GM18867 (cell line): ENCODE measurements around the gene NMB.
"Not testable (repeated sequence)": the region's sequence is repeated elsewhere in the genome, so short reads cannot be mapped to it uniquely, and the experiment has no call there.

ENCODE experiments used
- ATAC-seq: cut with Tn5 transposase; IDR thresholded peaks from one replicate; pipeline ENCODE4 v1.9.1; 2021; ENCODE audit warnings: mild to moderate bottlenecking, moderate library complexity; ENCODE audit not compliant: unreplicated experiment

The NMB gene, protein sequence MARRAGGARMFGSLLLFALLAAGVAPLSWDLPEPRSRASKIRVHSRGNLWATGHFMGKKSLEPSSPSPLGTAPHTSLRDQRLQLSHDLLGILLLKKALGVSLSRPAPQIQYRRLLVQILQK

DNA sequence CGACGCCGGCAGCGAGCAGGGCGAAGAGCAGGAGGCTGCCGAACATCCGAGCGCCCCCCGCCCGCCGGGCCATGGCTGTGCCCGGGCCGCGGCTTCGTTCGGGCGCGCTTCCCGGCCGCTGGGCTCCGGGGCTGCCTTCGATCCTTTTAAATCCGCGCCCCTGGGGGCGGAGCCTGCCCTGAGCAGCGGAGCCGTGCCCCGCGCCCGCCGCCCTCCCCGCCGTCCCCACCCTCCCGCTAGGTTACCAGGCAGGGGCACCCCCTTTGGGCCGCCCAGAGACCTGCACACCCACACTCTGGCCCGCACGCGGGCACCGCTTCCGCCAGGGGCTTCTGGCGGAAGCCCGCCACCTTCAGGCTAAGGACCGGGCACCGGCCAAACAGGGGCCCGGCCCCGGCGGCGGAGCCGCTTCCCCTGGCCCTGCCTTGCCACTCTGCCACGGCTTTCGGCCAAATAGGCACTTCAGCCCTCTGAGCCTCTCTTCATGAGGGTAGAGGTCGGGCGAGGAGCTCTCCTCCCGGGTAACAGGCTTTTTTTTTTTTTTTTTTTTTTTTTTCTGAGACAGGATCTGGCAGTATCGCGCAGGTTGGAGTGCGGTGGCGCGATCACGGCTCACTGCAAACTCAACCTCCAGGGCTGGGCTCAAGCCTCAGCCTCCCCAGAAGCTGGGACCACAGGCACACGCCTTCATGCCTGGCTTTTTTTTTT lies at the start of gene NMB:
NMB (minus strand) TSS at position 120 of the 708 bp plus-strand sequence; CDS start at position 73, 47 bp downstream.
- peak; percentile 67 for ATAC-seq

DNA sequence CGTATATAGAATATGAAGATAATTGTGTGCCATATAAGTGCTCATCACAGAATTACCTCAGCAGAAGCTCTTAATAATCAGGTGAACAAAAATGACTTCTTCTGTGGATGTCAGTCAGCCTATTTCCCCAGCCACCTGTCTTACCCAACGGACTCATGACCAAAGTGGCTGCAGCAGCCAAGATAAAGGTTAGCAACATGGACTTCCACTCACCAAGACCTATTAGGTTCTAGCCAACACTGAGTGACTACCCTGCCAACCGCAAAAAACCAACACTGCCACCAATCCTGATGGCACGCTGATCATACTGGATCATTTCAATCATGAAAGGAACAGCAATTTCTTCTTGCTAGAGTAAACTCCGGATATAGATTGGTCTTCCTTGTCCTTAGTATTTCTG lies 45.8 kb upstream of the NMB start:
- ATAC-seq: no peak

DNA sequence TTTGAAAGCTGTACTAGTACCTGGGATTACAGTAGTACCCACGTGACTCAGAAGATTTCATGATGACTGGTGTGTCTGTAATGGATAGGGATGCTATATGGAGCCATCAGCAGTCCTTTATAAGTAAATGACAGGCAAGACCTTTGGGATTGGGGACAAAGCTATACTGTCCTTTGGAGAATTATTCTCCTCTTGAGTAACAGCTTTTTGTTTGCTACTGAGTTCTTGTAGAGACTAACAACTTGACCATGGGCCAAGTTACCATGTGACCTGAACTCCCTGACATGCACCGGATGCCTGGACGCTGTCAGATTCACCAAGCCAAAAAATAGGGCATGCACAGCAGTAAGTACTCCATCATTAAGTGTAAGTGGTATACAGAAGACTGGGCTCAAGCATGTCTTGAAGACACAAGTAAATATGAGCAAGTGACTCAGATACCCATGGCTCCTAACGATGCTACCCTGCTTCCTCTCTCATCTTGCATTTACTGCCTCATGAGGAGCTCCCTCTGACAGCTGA lies 45.0 kb upstream of the NMB start:
- no peak for ATAC-seq

DNA sequence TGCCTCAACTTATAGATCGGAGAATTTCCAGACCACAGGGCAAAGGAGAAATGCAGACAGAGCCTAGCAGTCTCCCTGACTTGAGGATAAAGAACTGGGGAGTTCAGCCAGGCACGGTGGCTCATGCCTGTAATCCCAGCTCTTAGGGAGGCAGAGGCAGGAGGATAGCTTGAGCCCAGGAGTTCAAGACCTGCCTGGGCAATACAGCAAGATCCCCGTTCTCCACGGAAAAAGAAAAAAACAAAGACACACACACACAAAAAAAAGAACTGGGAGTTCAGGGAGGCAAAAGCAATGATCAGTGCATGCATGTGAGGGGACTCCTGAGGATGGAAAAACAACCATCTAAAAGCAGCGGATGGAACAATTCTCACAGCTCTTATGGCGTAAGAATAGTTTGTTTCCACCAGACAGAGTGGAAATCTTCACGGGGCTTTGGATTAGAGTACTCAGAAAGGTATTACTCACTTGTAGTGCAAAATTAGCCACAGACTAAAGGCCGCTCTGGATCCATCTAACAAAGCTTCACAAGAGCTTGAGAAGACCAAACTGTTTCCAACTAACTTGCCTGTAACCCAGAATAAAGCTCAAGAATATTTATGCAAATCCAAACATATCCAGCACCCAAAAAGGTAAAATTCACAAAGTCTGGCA lies 41.7 kb upstream of the NMB start:
- no peak for ATAC-seq

DNA sequence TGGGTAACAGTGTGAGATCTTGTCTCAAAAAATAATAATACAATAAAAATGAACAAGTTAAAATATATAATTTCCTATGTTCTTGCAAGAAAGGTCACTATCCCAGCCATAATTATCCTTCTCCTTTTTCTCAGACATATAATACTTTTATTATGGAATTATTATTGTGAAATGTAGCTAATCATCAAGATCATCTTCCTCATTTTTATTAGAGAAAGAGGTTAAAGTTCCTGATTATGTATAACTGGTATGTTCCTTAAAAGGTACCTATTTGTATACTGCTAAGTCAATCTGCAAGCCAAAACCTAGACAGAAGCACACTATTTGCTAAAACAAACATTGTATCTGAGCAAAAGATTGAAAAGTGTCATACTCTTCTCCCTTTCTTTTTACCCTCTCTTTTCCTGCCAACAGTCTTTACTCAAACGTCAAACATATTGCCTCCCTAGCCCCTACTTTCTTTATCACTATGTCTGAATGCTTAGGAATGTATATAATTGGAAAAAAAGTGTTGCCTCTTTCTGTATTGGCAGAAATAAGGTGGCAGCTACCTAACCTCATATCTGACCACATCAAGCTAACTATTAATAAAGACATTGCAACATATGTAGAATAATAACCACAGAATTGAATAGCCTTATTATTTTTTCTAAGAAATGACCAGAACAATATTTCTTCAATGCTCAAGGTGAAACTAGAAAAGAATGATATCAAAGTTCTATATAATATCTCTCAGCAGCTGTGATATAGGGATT lies 39.4 kb upstream of the NMB start:
- ATAC-seq: no peak

DNA sequence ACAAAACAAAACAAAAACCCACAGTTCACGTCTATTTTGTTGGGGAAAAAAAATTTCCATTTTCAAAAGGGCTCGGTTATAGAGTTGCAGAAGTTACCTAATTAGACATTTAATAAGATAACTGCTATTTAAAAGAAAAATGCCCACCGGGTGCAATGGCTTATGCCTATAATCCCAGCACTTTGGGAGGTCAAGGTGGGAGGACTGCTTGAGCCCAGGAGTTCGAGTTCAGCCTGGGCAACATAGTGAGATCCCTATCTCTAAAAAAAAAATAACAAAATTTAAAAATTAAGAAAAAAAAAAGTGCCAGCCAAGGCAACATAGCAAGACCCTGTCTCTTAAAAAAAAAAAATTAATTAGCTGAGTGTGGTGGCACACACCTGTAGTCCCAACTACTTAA lies 38.8 kb upstream of the NMB start:
- no peak for ATAC-seq

DNA sequence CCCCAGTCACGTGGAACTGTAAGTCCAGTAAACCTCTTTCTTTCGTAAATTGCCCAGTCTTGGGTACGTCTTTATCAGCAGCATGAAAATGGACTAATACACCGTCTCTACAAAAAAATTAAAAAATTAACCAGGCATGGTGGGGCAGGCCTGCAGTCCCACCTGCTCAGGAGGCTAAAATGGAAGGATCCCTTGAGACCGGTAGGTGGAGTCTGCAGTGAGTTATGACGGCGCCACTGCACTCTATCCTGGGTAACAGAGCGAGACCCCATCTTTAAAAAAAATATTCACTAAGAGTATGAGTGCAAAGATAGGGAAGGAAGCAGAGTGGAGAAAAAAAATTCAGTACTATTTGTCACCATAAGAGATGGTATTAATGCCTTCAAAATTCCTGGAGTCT lies 32.3 kb upstream of the NMB start:
- ATAC-seq: no peak

DNA sequence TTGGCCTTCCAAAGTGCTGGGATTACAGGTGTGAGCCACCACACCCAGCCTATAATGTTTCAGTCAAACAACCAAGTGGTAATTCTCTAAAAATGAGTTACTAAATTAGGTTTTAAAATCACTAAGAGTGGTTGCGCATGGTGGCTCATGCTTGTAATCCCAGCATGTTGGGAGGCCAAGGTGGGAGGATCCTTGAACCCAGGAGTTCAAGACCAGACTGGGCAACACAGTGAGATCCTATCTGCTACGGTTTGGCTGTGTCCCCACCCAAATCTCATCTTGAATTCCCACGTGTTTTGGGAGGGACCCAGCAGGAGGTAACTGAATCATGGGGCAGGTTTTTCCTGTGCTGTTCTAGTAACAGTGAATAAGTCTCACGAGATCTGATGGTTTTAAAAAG lies 31.9 kb upstream of the NMB start:
- no peak for ATAC-seq

DNA sequence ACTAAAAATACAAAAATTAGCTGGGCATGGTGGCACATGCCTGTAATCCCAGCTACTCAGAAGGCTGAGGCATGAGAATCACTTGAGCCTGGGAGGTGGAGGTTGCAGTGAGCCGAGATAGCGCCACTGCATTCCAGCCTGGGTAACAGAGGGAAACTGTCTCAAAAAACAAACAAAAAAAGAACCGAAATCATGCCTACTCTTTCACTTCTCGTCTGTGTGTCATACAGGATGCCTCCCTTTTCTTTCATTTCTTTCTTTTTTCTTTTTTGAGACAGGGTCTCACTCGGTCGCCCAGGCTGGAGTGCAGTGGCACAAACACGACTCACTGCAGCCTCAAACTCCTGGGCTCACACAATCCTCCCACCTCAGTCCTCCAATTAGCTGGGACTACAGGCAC lies 28.4 kb upstream of the NMB start:
- ATAC-seq: not testable (repeated sequence)

DNA sequence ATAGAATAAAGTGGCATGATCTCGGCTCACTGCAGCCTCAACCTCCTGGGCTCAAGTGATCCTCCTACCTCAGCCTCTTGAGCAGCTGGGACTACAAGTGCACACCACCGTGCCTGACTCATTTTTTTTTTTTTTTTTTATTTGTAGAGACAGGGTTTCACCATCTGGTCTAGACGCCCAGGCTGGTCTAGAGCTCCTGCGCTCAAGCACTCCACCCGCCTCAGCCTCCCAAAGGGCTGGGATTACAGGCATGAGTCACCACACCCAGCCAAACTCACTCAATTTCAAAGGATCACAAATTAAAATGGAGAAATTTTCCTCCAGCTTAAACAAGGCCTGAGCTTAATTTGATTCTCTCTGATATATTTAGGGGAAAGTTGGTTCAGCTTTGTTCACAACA lies 27.3 kb upstream of the NMB start:
- no peak for ATAC-seq

DNA sequence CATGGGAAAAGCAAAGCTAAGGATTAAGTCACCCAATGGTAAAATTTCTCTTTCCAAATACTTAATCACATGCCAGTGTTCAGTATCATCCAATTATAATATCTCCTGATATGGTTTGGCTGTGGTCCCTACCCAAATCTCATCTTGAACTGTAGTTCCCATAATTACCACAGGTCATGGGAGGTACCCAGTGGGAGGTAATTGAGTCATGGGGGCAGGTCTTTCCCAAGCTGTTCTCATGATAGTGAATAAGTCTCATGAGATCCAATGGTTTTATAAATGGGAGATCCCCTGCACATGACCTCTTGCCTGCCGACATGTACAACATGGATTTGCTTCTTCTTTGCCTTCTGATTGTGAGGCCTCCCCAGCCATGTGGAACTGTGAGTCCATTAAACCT lies 26.1 kb upstream of the NMB start:
- no peak for ATAC-seq

DNA sequence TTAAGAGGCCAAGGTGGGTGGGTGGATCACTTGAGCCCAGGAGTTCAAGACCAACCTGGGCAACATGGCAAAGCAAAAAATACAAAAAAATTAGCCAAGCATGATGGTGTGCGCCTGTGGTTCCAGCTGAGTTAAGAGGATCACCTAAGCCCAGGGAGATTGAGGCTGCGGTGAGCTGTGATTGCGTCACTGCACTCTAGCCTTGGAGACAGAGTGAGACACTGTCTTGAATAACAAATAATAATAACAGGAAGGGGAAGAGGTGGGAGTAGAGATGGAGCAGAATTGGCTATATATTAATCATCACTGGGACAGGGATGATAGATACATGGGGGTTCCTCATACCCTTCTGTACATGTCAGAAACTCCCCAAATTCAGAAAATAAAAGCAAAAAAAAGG lies 23.8 kb upstream of the NMB start:
- no peak for ATAC-seq

DNA sequence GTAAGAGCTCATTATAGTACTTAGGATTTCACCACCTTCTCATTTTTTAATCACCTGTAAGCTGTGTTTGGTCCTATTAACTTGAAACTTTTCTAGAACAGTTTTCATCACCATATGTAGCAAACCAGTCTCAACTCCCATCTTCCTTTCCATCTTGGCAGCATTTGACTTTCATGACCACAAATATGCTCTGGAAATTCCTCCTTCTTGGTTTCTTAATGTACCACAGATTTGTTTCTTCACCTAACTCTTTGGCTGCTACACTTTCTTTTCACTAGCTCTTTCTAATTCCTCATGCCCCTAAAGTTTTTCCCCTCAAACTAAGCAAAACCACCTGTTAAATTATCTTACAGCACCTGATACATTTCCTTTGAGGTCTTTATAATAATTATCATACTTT lies 13.2 kb upstream of the NMB start:
- ATAC-seq: no peak

DNA sequence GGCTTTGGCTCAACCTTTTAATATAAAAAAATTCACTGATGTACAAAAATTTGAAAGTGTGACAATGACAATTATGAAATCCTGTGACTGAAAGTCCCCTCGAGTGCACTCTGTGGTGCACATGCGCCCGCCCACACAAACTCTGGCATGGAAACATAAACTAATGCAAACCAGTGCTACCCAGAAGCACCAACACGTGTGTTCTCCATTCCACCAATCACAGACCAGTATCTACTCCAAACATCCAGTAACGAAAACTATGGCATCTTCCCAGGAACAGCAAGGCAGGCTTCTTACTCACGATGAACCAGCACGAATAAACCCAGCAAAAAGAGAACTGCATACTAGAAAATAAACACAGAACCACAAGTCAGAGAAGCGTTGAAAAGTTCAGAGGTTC lies 11.7 kb upstream of the NMB start:
- no peak for ATAC-seq

DNA sequence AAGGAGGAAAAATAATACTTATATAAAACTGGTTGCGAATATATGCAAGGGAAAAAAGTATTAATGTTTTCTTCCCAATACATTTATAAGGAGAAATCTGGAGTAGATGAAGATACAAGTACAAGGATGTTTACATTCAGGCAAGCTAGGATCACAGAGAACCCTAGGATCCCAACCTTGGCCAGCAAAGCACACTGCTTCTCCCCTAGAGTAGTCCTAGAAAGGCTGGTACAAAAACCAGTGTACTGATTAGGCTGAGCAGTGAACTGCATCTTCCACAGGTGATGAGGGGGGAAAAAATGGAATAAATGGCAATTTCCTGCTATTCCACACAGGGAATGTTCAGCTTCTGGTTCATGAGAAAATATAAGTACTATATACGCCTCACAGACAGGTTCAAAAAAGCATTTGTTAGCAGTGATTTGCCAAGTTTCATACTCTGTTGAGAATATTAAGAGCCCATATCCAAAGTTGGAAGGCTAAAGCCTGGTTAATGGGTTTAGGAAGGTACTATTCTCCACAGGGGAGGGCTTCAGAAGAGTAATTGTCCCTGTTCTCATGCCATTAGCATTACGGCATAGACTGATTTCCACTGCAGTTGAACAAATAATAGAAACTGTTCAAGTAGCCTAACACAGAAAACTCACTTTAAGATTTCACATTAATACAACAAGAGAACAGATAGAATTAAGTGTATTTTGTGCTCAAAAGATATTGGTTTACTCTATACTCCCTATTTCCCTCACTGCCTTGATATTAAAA lies 10.4 kb upstream of the NMB start:
- ATAC-seq: no peak

DNA sequence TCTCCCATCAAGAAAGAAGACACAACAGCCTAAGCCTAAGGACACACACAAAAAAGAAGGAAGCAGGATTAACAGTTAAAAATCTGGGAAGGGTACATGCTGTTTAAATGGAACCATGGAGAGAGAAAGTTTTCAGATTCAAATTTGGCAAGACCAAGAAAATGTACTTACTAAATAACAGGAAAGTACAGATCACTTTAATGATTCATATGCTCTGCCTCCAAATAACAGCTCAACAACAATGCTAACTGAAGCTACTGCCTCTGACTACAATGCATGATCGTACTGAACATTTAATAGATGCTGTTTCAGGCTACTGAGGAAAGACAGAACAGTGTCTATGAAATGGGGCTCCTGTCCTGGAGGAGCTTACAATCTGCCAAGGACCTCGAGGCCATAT lies 8.4 kb upstream of the NMB start:
- no peak for ATAC-seq

DNA sequence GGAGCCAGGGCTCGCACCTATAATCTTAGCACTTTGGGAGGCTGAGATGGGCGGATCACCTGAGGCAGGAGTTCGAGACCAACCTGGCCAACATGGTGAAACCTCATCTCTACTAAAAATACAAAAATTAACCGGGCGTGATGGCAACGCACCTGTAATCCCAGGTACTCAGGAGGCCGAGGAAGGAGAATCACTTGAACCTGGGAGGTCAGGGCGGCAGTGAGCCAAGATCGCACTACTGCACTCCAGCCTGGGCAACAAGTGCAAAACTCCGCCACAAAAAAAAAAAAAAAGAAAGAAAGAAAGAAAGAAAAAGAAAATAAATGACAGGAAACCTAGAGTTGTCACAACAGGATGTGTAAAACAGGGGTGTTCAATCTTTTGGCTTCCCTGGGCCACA lies 3.0 kb upstream of the NMB start:
- ATAC-seq: no peak

DNA sequence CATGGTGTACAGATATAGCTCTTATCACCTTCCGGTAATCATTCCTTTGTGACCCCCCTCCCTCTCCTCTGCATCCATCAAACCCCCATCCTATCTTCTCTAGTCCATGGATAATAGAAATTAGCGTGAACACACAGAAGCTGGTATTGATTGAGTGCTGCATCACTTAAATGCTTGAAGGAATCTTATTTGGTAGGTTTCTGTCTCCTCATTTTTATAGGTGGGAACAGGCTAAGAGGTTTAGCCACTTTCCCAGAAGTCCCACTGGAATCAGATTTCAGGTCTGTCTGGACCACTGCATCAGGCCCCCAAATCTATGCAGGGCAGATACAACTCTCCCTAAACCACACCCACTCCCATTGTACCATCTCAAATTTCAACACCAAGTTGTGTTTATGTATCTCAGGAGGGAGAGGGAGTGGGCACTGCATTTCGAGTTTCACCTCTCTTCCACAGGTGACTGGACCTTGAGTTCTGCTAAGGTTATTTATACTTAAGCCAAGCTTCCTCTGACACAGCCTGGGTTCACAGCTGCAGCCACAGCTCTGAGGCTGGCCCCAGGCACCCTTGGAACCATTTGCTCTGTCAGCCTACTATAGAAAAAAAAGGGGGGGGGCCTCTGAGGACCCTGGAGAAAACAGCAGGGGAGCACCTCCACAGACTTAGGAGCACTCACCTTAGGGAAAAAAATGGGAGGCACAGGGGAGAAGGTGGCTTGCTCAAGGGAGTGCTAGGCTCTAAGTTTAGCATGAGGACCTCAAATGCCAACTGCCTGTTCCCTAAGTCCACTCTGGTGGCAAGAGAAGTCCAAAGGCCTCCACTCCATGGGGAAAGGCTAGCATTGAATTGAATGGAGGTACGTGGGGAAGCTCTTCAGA lies 2.1 kb upstream of the NMB start:
- no peak for ATAC-seq

DNA sequence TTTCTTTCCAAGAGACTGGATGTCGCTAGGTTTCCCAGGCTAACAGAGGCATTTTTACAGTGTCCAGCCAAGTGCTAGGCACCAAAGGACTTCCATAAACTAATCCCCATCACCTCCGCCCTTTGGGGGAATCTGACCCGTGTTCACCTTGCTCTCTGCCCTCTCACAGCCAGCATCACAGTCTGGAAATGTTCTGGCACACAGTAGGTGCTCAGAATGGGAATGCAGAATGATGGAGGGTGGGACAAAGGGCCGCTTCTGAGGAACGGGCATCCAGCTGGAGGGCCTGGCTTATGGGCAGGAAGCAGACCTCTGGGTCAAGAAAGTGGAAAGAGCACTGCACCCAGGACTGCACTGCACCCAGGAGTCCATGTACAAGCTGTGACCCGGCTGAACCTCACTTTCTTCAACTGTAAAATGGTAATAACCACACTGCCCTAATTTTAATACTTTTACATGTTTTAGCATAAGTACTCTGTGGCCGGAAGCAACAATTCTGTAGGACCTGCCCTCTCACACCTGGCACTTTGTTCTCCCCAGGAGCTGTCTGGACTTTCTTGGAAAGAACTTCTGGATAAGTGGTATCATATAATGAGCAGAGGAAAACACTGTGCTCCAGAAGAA lies 901 bp upstream of the NMB start:
- ATAC-seq: no peak

DNA sequence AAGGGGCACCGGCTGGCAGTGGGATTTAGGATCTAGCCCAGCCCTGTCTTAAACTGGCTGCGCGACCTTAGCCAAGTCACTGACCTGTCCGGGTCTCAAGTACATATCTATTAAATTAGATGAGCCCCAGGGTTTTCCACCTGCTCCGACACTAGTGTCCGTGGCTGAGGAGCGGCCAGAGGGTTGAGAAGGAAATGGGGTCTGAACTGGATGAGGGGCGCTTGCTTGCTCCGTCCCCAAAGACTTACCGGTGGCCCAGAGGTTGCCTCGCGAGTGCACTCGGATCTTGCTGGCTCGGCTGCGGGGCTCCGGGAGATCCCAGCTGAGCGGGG lies 285 bp downstream of the NMB start:
- ATAC-seq: no peak
